Prostate gland (tissue), 2 donors: ENCODE measurements around the gene JMJD7.

Experiments
- POLR2A ChIP-seq: fragments of 450-650 bp; IDR thresholded peaks from one replicate; pipeline ENCODE4 v1.6.1; 2016; ENCODE audit warnings: antibody characterized with exemption, mild to moderate bottlenecking
- POLR2AphosphoS5 ChIP-seq: sonication (generic); formaldehyde crosslinking; IDR thresholded peaks from one replicate; pipeline ENCODE4 v1.6.1; 2017; ENCODE audit warnings: antibody characterized with exemption
- TF ChIP-seq, protein P1 (sequence below), 4 experiments: fragments of 200-600 bp in 2 of 4; fragments of 450-650 bp in 2 of 4; sonication (generic) in 2 of 4; IDR thresholded peaks; 1 replicate in 3 of 4; 2 replicates in 1 of 4; pipeline ENCODE4 v1.5.1; 2016 to 2019; ENCODE audit warnings: antibody characterized with exemption in 4 of 4, mild to moderate bottlenecking in 2 of 4, moderate library complexity in 2 of 4

GRCh38 chr15:41804916-41805666, 22.8 kb upstream of the JMJD7 start:
- TF ChIP-seq, protein P1, sequence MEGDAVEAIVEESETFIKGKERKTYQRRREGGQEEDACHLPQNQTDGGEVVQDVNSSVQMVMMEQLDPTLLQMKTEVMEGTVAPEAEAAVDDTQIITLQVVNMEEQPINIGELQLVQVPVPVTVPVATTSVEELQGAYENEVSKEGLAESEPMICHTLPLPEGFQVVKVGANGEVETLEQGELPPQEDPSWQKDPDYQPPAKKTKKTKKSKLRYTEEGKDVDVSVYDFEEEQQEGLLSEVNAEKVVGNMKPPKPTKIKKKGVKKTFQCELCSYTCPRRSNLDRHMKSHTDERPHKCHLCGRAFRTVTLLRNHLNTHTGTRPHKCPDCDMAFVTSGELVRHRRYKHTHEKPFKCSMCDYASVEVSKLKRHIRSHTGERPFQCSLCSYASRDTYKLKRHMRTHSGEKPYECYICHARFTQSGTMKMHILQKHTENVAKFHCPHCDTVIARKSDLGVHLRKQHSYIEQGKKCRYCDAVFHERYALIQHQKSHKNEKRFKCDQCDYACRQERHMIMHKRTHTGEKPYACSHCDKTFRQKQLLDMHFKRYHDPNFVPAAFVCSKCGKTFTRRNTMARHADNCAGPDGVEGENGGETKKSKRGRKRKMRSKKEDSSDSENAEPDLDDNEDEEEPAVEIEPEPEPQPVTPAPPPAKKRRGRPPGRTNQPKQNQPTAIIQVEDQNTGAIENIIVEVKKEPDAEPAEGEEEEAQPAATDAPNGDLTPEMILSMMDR (IDR thresholded peaks at IDR 0.05), result no peak
- TF ChIP-seq POLR2A (no peak), POLR2AphosphoS5 (no peak)
